ENCODE data around the gene DIRAS2. TPM values are rescaled to one million over a fixed set of nuclear protein-coding genes. Genes with fewer than 3 reads are reported as not detected.

Gene DIRAS2
- total and polyA plus RNA-seq, 2 of the 13 experiments (the other 11 are each of a cell fraction or from before 2014, with no cell fraction given), result not detected

DNA sequence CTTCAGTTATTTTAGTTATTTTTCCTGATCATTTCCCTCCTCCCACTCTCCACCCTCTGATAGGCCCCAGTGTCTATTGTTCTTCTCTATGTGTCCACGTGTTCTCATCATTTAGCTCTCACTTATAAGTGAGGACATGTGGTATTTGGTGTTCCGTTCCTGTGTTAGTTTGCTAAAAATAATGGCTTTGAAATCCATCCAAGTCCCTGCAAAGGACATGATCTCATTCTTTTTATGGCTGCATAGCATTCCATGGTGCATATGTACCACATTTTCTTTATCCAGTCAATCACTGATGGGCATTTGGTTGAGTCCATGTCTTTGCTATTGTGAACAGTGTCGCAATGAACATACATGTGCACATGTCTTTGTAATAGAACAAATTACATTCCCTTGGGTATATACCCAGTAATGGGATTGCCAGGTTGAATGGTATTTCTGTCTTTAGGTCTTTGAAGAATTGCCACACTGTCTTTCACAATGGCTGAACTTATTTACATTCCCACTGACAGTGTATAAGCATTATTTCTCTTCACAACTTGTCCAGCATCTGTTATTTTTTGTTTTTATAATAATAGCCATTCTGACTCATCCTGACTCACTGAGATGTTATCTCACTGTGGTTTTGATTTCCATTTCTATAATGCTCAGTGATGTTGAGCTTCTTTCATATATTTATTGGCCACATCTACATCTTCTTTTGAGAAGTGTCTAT is 17.2 kb upstream of the DIRAS2 start:
- WGBS (ENCODE audit: low lambda C conversion rate), result 4% methylated on average over 3 of the region's 3 CpGs

DNA sequence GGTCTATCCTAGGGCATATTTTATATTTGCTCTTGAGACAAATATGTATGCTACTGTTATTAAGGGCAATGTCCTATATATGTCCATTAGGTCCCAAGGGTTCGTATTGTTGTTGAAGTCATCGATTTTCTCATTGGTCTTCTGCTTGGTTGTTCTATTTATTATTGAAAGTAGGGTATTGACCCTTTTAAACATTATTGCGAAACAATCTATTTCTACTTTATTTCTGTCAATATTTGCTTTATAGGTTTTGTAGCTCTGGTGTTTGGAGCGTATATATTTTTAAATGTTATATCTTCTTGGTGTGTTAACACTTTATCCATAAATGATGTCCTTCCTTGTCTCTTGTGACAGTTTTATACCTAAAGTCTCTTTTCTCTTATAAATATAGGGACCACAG is 16.2 kb upstream of the DIRAS2 start:
- Histone ChIP-seq H3K9me3 (ENCODE audit: low read length) (no peaks in the 10 kb centered on the region), H3K4me2 (ENCODE audit: low read depth, low read length) (no peak overlapping the region), H3K27ac (ENCODE audit: extremely low read length, insufficient read depth, low read length) (no peak overlapping the region), H3K36me3 (replicated peaks in 1 of 2; ENCODE audit: control insufficient read depth in 1 of 2, insufficient read depth in 2 of 2, low read length in 2 of 2) (no peaks in the 10 kb centered on the region), H3K79me2 (ENCODE audit: insufficient read depth, low read length) (no peaks in the 10 kb centered on the region), H4K20me1 (ENCODE audit: insufficient read depth, low read length) (no peaks in the 10 kb centered on the region), H3K4me1 (ENCODE audit: insufficient read depth, low read length) (no peaks in the 10 kb centered on the region), H3K4me3 (replicated peaks in 1 of 3; ENCODE audit: insufficient read depth in 1 of 3, low read depth in 2 of 3, low read length in 3 of 3) (no peak overlapping the region), H3K9ac (ENCODE audit: insufficient read depth, low read depth, low read length) (no peak overlapping the region), H2AFZ (ENCODE audit: low read length) (no peak overlapping the region), H3K27me3 (ENCODE audit: control insufficient read depth in 1 of 2, insufficient read depth in 2 of 2, low read length in 2 of 2) (no peaks in the 10 kb centered on the region)
- FAIRE-seq (no peak), ATAC-seq (no peak), DNase-seq (ENCODE audit: low spot score) (no peak)
- intact Hi-C loops (cut with micrococcal nuclease; ENCODE audit: unreplicated experiment) (no loop called here), in situ Hi-C loops (cut with HindIII; ENCODE audit: extremely low pct_ligation_motif_present, low pct_unique_long_range_greater_than_20kb) (no loop called here)
- no TSS peak for BruUV-seq (replicated peaks)
- ChIA-PET POLR2A (no interaction called here), CTCF (ENCODE audit: low intra/inter-chr PET ratio, low total read pairs) (no interaction called here)
- 2% methylated on average over 4 of the region's 4 CpGs for WGBS (ENCODE audit: low lambda C conversion rate)
- TF ChIP-seq FOXK1 (CRISPR knock-in tag; IDR thresholded peaks at IDR 0.05; ENCODE audit: borderline replicate concordance, low read depth) (no peak), ZSCAN21 (CRISPR knock-in tag; IDR thresholded peaks at IDR 0.05; ENCODE audit: borderline replicate concordance) (no peak), ZNF501 (CRISPR knock-in tag; IDR thresholded peaks at IDR 0.05) (no peak), EHMT2 (IDR thresholded peaks at IDR 0.05; ENCODE audit: borderline replicate concordance, low read depth, low read length) (no peak), ZNF317 (CRISPR knock-in tag; IDR thresholded peaks at IDR 0.05) (no peak)
- TF ChIP-seq, protein P1, sequence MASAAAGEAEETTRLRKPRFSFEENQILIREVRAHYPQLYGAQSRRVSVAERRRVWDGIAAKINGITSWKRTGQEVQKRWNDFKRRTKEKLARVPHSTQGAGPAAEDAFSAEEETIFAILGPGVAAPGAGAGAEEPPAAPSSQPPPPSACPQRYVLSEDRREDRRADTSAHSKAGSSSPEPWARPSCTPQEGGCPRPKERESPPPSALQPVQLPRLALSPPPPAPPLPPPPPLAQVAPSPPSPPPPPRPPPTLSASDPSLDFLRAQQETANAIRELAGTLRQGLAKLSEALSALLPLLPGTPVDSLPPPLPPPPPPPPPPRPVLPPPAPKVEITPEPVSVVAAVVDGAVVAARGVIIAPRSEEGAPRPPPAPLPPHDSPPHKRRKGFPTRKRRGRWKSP (CRISPR knock-in tag; IDR thresholded peaks at IDR 0.05), result no peak
- TF ChIP-seq, protein P2, sequence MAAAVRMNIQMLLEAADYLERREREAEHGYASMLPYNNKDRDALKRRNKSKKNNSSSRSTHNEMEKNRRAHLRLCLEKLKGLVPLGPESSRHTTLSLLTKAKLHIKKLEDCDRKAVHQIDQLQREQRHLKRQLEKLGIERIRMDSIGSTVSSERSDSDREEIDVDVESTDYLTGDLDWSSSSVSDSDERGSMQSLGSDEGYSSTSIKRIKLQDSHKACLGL (CRISPR knock-in tag; IDR thresholded peaks at IDR 0.05), result no peak

More for the DNA sequence above, 17.2 kb upstream of the DIRAS2 start:
- POLR2A ChIA-PET, result no interaction called here
- no peak overlapping the region for H3K9ac ChIP-seq (ENCODE audit: insufficient read depth, low read depth, low read length)
- CTCF ChIA-PET (ENCODE audit: low intra/inter-chr PET ratio, low total read pairs), result no interaction called here
- no peak for ATAC-seq
- no peak for FAIRE-seq
- no peaks in the 10 kb centered on the region for H4K20me1 ChIP-seq (ENCODE audit: insufficient read depth, low read length)
- no TSS peak for BruUV-seq (replicated peaks)
- no peak for DNase-seq (ENCODE audit: low spot score)
- in situ Hi-C loops (cut with HindIII; ENCODE audit: extremely low pct_ligation_motif_present, low pct_unique_long_range_greater_than_20kb), result no loop called here
- intact Hi-C loops (cut with micrococcal nuclease; ENCODE audit: unreplicated experiment), result no loop called here
- TF ChIP-seq ZIK1 (CRISPR knock-in tag; IDR thresholded peaks at IDR 0.05; ENCODE audit: borderline replicate concordance, low read depth) (no peak), ZNF703 (CRISPR knock-in tag; IDR thresholded peaks at IDR 0.05; ENCODE audit: borderline replicate concordance) (no peak), RFXAP (CRISPR knock-in tag; IDR thresholded peaks at IDR 0.05; ENCODE audit: borderline replicate concordance) (no peak)
- TF ChIP-seq, protein P3, sequence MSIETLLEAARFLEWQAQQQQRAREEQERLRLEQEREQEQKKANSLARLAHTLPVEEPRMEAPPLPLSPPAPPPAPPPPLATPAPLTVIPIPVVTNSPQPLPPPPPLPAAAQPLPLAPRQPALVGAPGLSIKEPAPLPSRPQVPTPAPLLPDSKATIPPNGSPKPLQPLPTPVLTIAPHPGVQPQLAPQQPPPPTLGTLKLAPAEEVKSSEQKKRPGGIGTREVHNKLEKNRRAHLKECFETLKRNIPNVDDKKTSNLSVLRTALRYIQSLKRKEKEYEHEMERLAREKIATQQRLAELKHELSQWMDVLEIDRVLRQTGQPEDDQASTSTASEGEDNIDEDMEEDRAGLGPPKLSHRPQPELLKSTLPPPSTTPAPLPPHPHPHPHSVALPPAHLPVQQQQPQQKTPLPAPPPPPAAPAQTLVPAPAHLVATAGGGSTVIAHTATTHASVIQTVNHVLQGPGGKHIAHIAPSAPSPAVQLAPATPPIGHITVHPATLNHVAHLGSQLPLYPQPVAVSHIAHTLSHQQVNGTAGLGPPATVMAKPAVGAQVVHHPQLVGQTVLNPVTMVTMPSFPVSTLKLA (IDR thresholded peaks at IDR 0.05), result peak; percentile 66
- no peaks in the 10 kb centered on the region for H3K9me3 ChIP-seq (ENCODE audit: low read length)
- H3K27me3 ChIP-seq (ENCODE audit: control insufficient read depth in 1 of 2, insufficient read depth in 2 of 2, low read length in 2 of 2), result no peaks in the 10 kb centered on the region
- no peaks in the 10 kb centered on the region for H3K4me1 ChIP-seq (ENCODE audit: insufficient read depth, low read length)
- no peak overlapping the region for H2AFZ ChIP-seq (ENCODE audit: low read length)
- no peaks in the 10 kb centered on the region for H3K36me3 ChIP-seq (replicated peaks in 1 of 2; ENCODE audit: control insufficient read depth in 1 of 2, insufficient read depth in 2 of 2, low read length in 2 of 2)
- H3K79me2 ChIP-seq (ENCODE audit: insufficient read depth, low read length), result no peaks in the 10 kb centered on the region
- no peak overlapping the region for H3K27ac ChIP-seq (ENCODE audit: extremely low read length, insufficient read depth, low read length)
- no peak overlapping the region for H3K4me2 ChIP-seq (ENCODE audit: low read depth, low read length)
- no peak overlapping the region for H3K4me3 ChIP-seq (replicated peaks in 1 of 3; ENCODE audit: insufficient read depth in 1 of 3, low read depth in 2 of 3, low read length in 3 of 3)
